Activated CD4-positive, CD25-positive, alpha-beta regulatory T cell treated with anti-CD3 and anti-CD28 coated beads, Interleukin-2, amount 50 U/mL, for 16 hours (primary cell): Measurements from ENCODE around the gene TRPV4.
"Not testable (repeated sequence)": the region's sequence is repeated elsewhere in the genome, so short reads cannot be mapped to it uniquely, and the experiment has no call there.

Experiments used
- DNase-seq: peaks from one replicate; pipeline ENCODE4 v3.0.0-alpha.2; 2020; ENCODE audit warnings: low read depth, low spot score

TRPV4 gene

GRCh38 chr12:109833307-109834189, at the start of gene TRPV4:
Gene TRPV4, minus strand, starts transcription at chr12:109833398. Its CDS starts 18,602 bp downstream, at chr12:109814796.
- no peak for DNase-seq

GRCh38 chr12:109881752-109882151, 48.6 kb upstream of the TRPV4 start:
- DNase-seq = no peak

GRCh38 chr12:109880938-109881337, 47.7 kb upstream of the TRPV4 start:
- DNase-seq = no peak

- DNase-seq = peak; percentile 82
Observed at GRCh38 chr12:109880043-109880931, 47.1 kb upstream of the TRPV4 start, which contains the start of gene GLTP. Gene GLTP, minus strand, starts transcription at chr12:109880541. Its CDS starts 167 bp downstream, at chr12:109880374.

- no peak for DNase-seq
Observed at GRCh38 chr12:109879351-109880042, 46.3 kb upstream of the TRPV4 start.

GRCh38 chr12:109878749-109879148, 45.6 kb upstream of the TRPV4 start:
- no peak for DNase-seq

GRCh38 chr12:109878247-109878625, 45.0 kb upstream of the TRPV4 start:
- DNase-seq = no peak

GRCh38 chr12:109877504-109878246, 44.5 kb upstream of the TRPV4 start:
- no peak for DNase-seq

- DNase-seq = no peak
Observed at GRCh38 chr12:109876406-109876805, 43.2 kb upstream of the TRPV4 start.

GRCh38 chr12:109875572-109876131, 42.5 kb upstream of the TRPV4 start:
- no peak for DNase-seq

GRCh38 chr12:109873653-109874052, 40.5 kb upstream of the TRPV4 start:
- DNase-seq = no peak

GRCh38 chr12:109871668-109872314, 38.6 kb upstream of the TRPV4 start:
- no peak for DNase-seq

GRCh38 chr12:109870648-109871047, 37.5 kb upstream of the TRPV4 start:
- no peak for DNase-seq

GRCh38 chr12:109868182-109869051, 35.2 kb upstream of the TRPV4 start:
- no peak for DNase-seq

- DNase-seq = no peak
Observed at GRCh38 chr12:109864916-109865315, 31.7 kb upstream of the TRPV4 start.

- no peak for DNase-seq
Observed at GRCh38 chr12:109863847-109864712, 30.9 kb upstream of the TRPV4 start.

- not testable (repeated sequence) for DNase-seq
Observed at GRCh38 chr12:109862491-109862890, 29.3 kb upstream of the TRPV4 start.

GRCh38 chr12:109861689-109862314, 28.6 kb upstream of the TRPV4 start:
- no peak for DNase-seq
